HG02610 (cell line): ENCODE measurements around the gene STAB2.
A peak's percentile ranks its signal among the peaks of the same experiment; 100 is the strongest.

Source experiments
- ATAC-seq: cut with Tn5 transposase; IDR thresholded peaks from one replicate; pipeline ENCODE4 v1.9.1; 2021; ENCODE audit warnings: mild to moderate bottlenecking, moderate library complexity; ENCODE audit not compliant: unreplicated experiment

The STAB2 gene

DNA sequence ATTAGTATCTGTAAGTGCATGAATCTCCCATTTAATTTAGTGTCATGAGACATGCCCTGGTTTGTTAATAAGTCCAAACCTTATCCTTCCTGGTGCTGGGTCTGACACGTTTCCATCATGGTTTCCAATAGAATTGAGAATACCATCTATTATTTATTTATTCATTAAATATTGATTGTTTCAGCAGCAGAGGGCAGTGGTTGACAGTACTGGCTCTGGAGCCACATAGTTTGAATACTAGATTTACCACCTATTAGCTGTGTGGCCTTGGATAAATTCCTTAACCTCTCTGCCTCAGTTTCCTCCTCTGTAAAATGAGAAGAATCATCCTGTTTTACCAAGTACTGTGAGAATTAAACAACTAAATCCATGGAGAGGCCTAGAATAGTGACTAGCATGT, 941 bp upstream of the STAB2 start:
- ATAC-seq: no peak

DNA sequence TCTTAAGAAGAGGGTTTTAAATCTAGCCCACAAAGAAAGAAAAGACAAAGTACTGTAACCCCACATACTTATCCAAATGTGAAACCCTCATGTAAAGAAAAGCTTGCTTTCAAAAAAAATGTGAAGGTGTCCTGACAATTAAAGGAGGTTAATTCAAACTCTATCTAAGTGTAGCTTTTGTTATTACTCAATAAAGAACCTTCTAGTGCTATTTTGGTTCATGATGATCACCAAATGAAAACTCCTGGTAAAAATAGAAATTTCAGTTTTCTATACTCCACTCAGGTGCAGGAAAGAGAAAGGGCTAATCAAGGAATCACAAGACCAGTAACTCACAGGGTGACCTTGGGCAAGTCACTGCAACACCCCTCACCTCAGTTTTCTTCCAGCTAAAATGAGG, 1.6 kb downstream of the STAB2 start:
- no peak for ATAC-seq

DNA sequence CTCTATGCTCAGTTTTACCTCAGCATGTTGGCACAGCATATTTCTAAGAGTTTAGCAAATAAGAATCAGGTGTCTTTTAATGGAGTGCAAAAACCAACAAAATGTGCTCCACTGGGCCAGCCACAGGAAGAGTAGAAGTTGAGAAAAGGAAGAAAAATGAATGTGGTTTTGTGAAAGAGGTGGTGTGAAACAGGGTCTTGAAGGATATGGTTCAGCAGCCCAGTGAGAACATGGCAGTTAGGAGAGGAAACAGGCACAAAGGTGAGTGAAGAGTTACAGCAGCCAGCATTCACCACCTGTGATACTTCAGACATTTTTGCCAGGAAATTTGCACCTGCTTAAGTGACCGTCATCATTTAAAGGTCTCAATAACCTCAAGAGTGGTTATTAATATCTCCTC, 2.4 kb downstream of the STAB2 start:
- no peak for ATAC-seq

DNA sequence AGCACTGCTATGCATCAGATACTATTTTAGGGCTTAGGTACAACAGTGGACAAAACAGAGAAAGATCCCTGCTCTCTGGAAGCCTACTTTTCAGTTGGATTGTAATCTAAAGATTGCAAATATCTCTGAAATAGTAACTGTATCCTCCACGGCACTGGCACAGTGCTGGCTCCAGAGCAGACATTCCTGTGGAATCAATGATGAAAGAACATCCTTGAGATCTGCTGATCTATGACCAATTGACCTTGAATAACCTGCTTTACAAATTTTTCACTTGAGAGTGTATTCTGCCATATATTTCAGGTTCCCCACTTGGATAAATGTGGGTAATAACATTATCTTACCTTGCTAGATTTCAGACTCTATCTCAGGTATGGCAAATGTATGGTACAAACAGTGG, 3.2 kb downstream of the STAB2 start:
- ATAC-seq: no peak

DNA sequence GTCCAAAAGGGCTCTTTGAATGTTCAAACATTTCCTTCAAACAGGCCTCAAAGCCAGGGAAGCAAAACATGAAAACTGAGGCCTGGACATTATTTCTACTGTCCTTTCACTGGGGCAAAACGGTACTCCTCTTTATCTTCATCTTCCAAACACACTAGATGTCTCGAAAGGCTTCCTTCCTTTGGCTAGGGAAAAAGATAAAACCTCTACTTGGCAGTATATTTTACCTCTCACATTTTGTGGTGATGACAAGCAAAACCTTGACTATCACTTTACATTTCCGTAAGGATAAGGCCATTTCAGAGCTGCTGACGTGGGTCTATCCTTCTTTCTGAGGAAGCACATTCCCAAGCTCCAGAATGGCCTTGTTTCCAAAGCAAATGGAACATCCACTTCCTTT, 9.9 kb downstream of the STAB2 start:
- no peak for ATAC-seq

DNA sequence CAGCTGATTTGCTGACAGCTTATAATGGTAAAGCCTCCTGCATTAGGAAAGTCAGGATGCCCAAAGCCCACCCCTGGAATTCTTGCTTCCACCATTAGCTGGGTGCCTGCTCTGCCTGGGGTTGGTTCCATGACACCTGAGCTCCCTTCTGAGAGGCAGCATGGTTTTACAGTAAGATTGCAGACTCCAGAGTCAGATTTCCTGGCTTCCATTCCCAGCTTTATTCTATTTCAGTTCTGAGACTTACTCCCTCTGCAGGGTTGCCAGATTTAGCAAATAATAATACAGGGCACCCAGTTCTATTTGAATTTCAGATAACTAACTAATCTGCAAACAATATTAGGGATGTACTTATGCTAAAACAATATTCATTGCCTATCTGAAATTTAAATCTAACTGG, 12.2 kb downstream of the STAB2 start:
- ATAC-seq: no peak

DNA sequence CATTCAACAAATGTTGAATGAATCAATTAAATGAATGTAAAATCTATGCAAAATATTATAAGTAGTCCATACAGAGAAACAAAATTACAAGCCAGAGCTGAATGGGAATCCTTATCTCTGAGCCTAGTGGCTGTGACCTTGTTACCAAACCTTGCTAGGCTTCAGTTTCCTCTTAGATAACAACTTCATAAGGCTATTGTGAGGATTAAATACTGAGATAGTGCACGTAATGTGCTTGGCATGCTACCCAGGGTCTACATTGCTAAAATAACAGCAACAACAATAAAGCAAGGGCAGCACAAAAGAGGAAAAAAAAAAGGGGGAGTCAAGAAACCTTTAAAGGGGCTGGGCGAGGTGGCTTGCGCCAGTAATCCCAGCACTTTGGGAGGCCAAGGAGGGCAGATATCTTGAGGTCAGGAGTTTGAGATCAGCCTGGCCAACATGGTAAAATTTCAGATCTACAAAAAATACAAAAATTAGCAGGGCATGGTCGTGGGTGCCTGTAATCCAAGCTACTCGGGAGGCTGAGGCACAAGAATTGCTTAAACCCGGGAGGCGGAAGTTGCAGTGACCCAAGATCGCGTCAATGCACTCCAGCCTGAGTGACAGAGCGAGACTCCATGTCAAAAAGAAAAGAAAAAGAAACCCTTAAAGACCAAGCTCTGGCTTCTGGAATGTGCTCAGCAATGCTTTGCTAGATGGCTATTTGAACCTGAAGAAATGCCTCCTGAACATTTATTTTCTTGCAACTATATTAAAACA, 14.1 kb downstream of the STAB2 start:
- no peak for ATAC-seq

DNA sequence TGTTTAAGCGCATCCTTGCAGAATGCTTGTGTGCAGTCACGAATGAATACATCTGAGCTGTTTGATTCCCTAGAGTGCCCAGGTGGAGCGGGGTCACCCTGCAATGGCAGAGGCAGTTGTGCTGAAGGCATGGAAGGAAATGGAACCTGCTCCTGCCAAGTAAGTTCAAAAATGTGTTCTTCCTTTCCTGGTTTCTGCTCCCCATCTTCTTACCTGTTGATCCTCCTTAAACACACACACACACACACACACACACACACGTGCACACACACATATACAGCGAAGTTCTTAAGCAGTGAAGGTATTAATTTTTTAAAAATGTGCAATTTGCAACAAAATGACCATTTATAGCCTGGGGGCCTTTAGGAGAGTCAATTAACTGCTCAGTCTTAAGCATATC, 33.3 kb downstream of the STAB2 start:
- no peak for ATAC-seq

DNA sequence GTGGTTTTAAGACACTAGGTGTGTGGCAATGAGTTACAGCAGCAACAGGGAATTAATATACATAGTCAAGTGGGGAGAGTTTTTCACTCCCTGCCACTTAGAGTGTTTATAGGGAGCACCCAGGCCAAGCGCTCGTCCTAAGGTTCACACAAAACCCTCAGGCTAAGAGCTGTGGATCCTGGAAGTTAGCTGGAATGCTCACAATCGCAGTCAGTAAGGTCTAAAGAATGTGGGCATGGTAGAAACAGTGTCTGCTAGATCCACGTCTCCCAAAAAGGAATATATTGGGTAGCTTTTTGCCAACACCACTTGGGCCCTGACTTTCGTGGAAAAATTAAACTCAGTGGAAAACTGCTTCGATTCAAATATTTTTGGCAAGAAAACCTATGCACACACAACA, 36.6 kb downstream of the STAB2 start:
- no peak for ATAC-seq

DNA sequence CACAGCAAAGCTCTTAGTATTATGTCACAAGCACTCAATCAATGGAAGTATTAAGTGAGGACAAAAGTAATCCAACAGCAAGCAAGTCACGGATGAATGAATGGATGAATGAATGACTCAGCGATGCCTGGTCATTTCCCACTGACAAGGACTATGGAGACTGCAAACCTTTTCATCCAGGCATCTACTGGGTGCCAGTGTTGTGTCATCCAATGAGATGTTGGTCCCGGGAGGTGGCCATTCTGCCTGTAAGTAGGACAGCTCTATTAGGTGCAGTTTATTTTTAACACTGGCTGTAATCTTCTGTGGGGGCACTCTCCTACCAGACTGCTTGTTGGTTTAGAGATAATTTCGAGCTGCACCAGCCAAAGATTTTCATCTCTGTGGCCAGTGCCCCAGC, 39.4 kb downstream of the STAB2 start:
- ATAC-seq: no peak

DNA sequence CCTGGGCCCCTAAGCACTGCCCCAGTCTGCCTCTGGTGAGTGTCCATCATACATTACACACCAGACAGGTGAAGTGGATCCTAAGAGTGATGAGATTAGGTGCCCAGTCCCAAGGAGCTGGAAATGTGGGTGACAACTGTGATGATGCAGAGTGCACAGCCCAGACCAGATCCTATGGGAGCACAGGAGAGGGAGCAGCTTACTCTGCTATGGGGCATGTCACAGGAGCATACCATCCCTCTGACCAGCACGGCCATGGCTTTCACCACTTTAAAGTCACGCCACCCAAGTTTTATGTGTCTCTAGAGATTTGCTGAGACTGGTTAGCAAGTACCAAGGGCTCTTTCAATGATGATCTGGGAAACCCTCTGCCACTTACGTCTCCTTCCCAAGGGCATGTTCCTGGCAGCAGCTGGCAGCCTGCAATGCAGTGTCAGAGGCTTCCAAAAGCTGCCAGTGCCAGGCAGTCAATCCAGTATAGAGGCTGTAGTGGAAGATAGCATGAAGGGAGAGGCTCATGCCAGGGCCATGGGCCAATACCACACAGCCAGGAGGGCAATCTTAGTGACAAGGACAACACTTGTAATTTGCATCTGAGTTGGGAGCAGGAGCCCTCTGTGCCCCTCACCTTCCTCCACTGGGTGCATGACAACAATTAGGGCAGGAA, 40.2 kb downstream of the STAB2 start:
- no peak for ATAC-seq

DNA sequence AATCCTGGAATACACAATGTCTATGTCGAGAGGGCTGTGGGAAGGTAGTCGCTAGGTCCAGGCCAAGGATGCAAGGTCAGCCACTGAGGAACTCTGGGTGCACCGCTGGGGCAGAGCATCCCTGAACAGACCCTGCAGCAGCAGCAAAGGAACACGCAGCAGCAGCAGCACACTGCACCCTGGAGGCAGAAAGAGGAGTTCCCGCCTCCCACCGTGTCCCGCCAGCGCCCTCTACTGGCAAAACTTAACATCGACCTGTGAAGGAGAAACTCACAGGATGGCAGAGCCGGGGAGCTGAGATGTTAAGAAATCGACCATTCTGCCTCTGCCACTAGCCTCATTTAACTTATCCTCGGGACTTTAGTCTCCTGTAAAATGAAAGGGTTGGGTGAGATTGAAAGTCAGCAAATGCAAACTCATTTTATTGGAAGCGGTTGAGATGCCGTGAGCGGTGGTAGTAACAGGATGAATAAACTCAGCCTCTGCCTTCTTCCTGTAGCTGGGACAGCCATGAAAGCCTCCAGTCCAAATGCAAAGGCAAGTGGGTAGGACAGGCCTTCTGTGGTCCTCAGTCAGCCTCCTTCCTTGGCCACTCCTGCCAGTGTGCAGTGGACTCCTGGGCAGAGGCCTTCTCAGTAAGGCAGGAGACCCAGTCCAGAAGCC, 45.6 kb downstream of the STAB2 start:
- ATAC-seq: peak; percentile 72

DNA sequence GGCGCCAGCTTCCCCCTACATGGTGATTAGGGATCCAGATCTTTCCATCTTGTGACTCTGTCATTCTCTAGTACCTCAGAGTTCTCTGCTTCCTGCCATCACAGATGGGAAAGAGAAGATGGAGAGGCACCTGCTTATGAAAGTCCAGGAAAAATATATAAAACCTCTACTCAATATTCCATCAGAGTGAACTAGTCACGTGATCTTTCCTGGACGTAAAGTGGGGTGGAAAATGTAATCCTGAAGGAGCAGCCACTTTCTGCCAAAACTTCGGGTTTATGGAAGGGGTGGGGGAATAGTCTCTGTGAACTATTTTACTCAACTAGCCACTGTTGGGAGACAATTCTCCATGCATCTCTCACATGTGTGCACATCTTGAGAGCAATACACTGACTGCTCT, 47.7 kb downstream of the STAB2 start:
- ATAC-seq: no peak

DNA sequence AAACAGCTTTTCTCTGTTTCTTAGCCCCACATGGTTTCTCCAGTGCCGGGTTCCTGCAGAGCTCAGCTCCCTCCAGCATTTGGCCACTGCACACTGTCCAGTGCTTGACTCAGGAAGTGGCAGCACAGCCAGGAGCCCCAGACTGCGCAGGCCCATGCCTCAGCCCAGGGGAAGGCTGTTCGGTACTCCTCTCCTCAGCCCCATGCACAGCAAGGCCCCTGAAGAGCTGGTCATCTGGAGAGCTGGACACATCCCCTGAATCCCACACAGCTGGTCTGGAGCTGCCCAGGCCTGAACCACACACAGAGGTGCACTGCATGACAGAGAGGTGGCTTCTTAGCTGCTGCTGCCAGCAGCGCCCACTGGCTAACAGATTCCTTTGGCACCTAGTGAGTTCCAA, 48.3 kb downstream of the STAB2 start:
- ATAC-seq: no peak

DNA sequence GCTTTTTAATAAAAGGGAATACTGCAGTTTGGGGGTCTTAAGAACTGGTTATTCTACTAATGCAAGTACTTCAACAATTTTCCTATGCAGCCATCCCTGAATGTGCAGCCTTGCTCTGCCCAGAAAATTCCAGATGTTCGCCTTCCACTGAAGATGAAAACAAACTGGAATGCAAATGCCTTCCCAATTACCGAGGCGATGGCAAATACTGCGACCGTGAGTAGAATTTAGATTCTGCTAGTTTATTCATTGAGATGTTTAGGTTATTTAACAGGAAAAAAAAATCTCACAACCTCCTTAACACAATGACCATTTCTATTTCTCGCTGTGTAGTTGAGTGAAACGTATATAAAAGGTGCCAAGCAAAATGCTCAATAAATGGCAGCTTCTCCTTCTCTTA, 49.9 kb downstream of the STAB2 start:
- ATAC-seq: no peak

DNA sequence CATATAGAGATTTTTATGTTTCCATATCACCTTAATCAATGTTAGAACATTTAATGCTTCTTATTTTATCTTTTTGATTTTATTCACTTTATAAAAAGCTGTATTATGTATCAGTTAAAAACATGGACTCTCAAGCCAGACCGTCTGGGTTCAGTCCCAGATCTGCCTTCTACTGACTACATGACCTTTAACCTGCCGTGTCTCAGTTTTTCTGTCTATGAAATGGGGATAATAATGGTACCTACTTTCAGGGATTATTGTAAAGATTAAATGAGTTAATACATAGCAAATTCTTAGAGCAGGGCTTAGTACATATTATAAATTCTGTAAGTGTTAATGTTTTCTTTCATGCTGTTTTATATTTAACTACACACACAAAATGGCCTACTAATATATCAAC, 50.4 kb downstream of the STAB2 start:
- ATAC-seq: no peak

DNA sequence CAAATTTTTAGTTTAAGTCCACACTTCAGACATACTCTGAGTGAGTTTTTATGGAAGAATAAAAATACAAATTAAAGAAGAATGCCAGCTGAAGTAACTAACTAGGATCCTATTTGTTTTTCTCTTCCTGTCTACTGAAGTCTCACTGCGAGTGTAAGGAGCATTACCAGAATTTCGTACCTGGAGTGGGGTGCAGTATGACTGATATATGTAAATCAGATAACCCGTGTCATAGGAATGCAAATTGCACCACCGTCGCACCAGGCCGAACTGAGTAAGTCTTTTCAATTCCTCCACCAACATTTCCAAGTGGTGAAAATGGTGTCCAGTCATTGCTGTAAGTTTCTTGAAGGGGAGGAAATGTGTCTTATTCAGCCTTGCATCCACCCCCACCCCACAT, 52.9 kb downstream of the STAB2 start:
- no peak for ATAC-seq

DNA sequence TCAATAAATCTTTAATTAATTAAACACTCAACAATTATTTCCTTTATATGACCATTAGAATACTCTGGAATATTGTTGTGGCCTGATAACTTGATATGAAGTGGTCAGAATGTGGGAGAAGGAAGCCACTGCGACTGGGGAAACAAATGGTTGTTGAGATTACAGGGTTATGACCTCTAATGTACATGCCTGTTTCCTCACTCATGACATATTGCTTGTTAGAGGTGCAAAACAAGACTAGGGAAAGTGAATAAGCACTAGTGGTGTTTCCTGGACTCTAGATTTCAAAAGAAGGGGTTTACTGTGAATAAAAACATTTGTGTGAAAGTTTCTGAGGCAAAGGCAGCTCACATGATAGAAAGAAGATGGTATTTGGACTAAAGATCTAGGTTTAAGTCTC, 53.3 kb downstream of the STAB2 start:
- ATAC-seq: no peak

DNA sequence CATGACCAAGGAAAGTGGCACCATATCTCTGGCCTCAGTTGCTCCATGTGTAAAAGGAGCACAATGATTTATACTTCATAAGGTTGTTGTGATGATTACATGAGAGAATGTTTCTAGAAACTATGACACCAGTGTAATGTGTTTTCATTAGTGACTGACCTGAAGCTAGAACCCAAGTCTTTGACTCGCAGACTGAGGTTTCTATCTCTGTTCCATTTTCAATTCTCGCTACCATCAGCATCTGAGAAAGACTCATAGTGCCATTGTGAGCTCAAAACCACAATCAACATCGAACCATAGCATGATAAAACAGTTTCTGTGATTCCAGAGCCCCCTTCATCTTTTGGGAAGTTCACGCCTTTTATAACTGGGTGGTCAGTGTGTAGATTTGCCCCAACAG, 53.8 kb downstream of the STAB2 start:
- no peak for ATAC-seq

DNA sequence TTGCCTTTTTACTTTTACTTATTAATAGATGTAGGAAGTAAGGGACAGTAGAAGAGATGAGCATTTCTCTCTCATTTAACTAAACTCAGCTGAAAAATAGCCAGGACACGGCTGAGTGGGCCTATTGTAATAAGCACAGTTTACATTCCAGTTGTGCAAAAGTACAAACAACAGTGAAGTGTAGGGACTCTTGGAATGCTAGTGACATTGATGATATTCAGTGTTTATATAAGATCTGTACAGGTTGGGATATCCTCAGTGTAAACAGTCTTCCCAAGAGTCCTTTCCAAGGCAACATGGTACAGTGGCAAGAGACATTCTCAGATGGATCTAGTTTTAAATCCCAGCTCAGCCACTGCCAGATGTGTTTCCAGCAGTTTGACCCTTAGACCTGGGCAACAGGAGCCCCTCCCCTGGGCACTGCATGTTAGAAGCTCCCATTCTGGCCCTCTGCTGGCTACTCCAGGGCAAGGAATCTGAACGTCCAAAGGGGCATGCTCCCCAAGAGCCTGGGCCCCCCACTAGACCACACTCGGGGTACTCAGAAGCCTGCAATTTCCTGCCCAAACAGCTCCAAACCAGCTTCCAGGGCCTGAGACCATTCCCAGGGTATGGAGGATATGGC, 55.3 kb downstream of the STAB2 start:
- no peak for ATAC-seq

DNA sequence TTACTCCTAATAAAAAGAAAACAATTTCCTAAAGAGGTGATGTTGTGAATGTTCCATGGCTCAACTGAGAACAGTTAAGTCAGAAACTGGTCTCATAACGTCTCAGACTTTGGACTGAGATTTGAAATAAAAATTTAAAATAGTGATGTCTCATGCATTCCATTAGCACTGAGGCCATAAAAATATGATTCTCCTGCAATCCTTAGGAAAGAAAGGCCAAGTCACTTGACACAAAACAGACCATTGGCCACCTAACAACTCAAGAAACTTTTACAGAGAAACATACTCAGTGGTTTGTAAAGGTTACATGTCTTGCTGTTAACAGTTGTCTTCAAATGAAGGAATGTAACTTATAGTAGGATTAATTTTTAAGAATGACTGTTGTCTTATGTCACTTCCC, 58.1 kb downstream of the STAB2 start:
- ATAC-seq: no peak

DNA sequence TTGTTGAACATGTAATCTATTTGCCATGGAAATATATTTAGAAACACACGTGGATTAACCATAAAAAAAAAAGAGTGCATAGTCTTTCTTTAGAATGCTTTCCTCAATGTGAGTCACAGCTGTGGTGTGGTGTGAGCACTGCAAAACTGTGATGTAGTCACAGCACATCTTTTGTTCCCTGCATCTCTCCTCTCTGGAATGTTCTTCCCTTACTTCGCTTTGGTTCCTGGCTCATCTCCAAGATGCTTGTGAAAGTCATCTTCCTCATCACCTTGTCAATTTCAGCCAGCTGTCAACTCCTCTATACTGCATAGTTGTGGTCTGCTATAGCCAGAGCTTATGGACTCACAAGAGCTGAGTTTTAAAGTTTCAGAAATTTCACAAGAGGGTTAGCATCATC, 60.2 kb downstream of the STAB2 start:
- ATAC-seq: no peak
